ENCODE data around the gene ZDHHC8.

- TF ChIP-seq CTCF (IDR thresholded peaks at IDR 0.05 in 8 of 11, conservative IDR thresholded peaks at IDR 0.05 in 3 of 11) (no peak), POLR2AphosphoS5 (IDR thresholded peaks at IDR 0.05) (no peak)
Measured at GRCh38 chr22:20092477-20092854, 39.1 kb upstream of the ZDHHC8 start.
